ENCODE results near the gene ACBD5. TPM values are rescaled to one million over a fixed set of nuclear protein-coding genes. Genes with fewer than 3 reads are reported as not detected.
A peak's percentile ranks its signal among the peaks of the same experiment; 100 is the strongest.
"Not testable (repeated sequence)": the region's sequence is repeated elsewhere in the genome, so short reads cannot be mapped to it uniquely, and the experiment has no call there.

Gene ACBD5
- polyA plus RNA-seq (2012; ENCODE audit: low read depth, missing spikeins), result 6.9 TPM

DNA sequence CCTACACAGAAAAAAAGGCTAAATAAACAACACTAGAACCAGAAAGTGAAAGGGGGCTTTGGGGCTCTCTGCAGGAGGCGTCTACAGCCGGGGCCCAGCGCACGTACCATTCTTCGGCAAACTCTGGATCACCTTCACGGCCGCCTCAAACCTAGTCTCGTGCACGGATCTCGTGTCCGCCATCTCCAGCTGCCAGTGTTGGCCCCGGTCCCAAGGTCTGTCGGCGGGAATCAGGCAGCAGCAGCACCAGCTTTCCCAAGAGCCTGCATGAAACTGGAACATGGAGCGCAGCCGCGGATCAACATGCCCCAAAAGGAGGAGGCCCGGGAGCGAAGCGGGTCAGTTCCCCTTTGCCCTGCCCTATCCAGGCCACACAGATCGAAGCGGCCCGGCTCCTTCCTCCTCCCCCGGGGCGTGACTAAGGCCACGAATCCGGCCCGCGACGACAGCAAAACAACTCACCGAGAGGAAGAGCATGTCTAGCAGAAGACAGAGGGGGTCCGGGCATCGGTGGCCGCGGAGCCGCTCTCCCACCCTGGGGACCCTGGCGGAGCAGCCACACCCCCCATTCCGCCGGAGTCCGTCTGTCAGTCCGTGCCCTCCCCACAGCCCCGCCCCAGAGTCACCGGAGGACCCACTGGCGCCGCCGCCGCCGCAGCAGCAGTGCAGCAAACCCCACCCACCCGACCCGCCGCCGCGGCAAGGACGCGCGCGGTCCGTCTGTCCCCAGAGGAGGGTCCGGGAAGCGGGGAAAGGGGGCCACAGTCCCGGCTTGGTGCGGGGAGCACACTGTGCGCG is at the start of gene ACBD5:
TSS of gene ACBD5 (minus strand) at position 586 of the 798 bp plus-strand sequence. CDS start at position 477, 109 bp downstream.
- FAIRE-seq (peak; percentile 82), DNase-seq (ENCODE audit: insufficient read length, low spot score) (no peak)
- no peak; the same call in 1 of the 2 replicates for TF ChIP-seq POLR2A (IDR thresholded peaks at IDR 0.05; ENCODE audit: low read depth, low read length)
- TF ChIP-seq PAX5 (IDR thresholded peaks at IDR 0.05; ENCODE audit: insufficient read depth, low read length, severe bottlenecking), result no peak
- peak; percentile 77 for TF ChIP-seq SPI1 (IDR thresholded peaks at IDR 0.05; ENCODE audit: low read depth, low read length)

DNA sequence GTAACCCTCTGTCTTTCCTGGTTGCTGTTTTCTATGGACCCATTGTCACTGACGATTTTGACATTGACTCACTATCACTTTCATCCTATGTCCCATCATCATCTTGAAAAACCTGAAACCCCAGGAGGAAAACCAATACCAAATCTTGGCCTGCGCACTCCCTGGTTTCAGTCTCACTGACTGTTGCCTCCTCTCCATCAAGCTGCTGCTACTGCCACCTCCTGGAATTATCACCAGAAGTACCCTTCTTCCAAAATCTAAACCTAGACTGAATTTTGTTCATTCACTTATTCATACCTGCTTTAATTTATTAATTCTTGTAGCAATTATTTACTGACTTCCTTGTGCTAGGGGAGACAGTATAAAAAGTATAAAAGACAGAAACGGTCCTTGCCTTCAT is 44.5 kb upstream of the ACBD5 start:
- TF ChIP-seq PAX5 (IDR thresholded peaks at IDR 0.05; ENCODE audit: insufficient read depth, low read length, severe bottlenecking), result no peak
- TF ChIP-seq POLR2A (IDR thresholded peaks at IDR 0.05; ENCODE audit: low read depth, low read length), result no peak
- no peak for TF ChIP-seq POU2F2 (IDR thresholded peaks at IDR 0.05; ENCODE audit: low read depth, low read length)
- no peak for TF ChIP-seq SPI1 (IDR thresholded peaks at IDR 0.05; ENCODE audit: low read depth, low read length)
- no peak for TF ChIP-seq POLR2AphosphoS5 (IDR thresholded peaks at IDR 0.05; ENCODE audit: low read depth, low read length)
- TF ChIP-seq TAF1 (IDR thresholded peaks at IDR 0.05; ENCODE audit: low read depth, low read length), result no peak
- DNase-seq (ENCODE audit: insufficient read length, low spot score) (no peak), FAIRE-seq (no peak)

- TF ChIP-seq PAX5 (IDR thresholded peaks at IDR 0.05; ENCODE audit: insufficient read depth, low read length, severe bottlenecking) (no peak), POLR2AphosphoS5 (IDR thresholded peaks at IDR 0.05; ENCODE audit: low read depth, low read length) (no peak), TAF1 (IDR thresholded peaks at IDR 0.05; ENCODE audit: low read depth, low read length) (no peak), POLR2A (IDR thresholded peaks at IDR 0.05; ENCODE audit: low read depth, low read length) (no peak)
- FAIRE-seq, result no peak
These were observed 36.0 kb upstream of the ACBD5 start for GRCh38 chr10:27276581-27276980.

DNA sequence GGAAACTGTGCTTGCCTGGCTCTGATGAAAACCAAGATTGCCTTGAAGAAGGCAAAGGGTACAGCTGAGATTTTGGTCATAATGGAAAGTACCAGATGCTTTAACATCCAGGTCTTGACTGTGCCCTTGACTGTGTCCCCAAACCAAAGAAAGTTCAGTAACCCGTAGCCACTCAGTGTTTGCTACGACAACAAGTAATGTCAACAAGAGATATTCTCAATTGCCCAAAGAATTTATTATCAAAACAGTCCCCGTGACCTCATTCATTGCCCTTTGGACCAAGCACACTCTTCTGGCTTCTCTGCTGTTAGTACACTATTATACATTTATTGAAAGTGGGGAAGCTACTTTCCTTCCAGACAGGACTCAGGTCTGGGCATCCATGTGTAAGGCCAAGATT is 25.4 kb upstream of the ACBD5 start:
- FAIRE-seq; DNase-seq (ENCODE audit: insufficient read length, low spot score): not testable (repeated sequence)

More at GRCh38 chr10:27276581-27276980, 36.0 kb upstream of the ACBD5 start:
- no peak for DNase-seq (ENCODE audit: insufficient read length, low spot score)

DNA sequence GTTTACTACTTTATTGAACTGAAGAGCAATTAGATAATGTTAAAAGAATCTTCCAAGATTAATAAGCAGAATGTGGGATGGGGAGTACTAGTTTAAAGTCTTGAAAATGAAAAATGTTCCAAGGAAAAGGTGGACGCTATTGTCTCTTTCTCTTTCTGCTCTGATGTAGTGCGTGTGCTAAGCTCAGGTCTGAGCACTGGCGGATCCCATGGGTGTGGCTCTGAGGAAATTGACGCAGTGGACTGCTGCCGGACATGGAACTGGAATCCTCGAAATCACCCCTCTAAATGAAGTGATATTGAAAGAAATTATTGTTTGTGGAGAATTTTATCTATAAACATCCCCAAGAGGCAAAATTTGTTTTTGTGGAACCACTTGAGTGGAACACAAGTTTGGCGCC is 22.2 kb upstream of the ACBD5 start:
- not testable (repeated sequence) for FAIRE-seq; DNase-seq (ENCODE audit: insufficient read length, low spot score)

- DNase-seq (ENCODE audit: insufficient read length, low spot score) (no peak), FAIRE-seq (peak; percentile 54)
- TF ChIP-seq TAF1 (IDR thresholded peaks at IDR 0.05; ENCODE audit: low read depth, low read length) (no peak), PAX5 (IDR thresholded peaks at IDR 0.05; ENCODE audit: insufficient read depth, low read length, severe bottlenecking) (no peak), SPI1 (IDR thresholded peaks at IDR 0.05; ENCODE audit: low read depth, low read length) (no peak), POLR2A (IDR thresholded peaks at IDR 0.05; ENCODE audit: low read depth, low read length) (no peak), POLR2AphosphoS5 (IDR thresholded peaks at IDR 0.05; ENCODE audit: low read depth, low read length) (no peak), POU2F2 (IDR thresholded peaks at IDR 0.05; ENCODE audit: low read depth, low read length) (no peak)
These were observed 18.5 kb upstream of the ACBD5 start for GRCh38 chr10:27258838-27259812.

GRCh38 chr10:27258492-27258837 is 17.9 kb upstream of the ACBD5 start:
- no peak for FAIRE-seq
- TF ChIP-seq SPI1 (IDR thresholded peaks at IDR 0.05; ENCODE audit: low read depth, low read length) (no peak), POLR2A (IDR thresholded peaks at IDR 0.05; ENCODE audit: low read depth, low read length) (no peak), PAX5 (IDR thresholded peaks at IDR 0.05; ENCODE audit: insufficient read depth, low read length, severe bottlenecking) (no peak), POLR2AphosphoS5 (IDR thresholded peaks at IDR 0.05; ENCODE audit: low read depth, low read length) (no peak), TAF1 (IDR thresholded peaks at IDR 0.05; ENCODE audit: low read depth, low read length) (no peak), POU2F2 (IDR thresholded peaks at IDR 0.05; ENCODE audit: low read depth, low read length) (no peak)
- no peak for DNase-seq (ENCODE audit: insufficient read length, low spot score)

GRCh38 chr10:27256299-27257189 is 15.9 kb upstream of the ACBD5 start:
- no peak for FAIRE-seq
- TF ChIP-seq POU2F2 (IDR thresholded peaks at IDR 0.05; ENCODE audit: low read depth, low read length) (no peak), PAX5 (IDR thresholded peaks at IDR 0.05; ENCODE audit: insufficient read depth, low read length, severe bottlenecking) (no peak)
- DNase-seq (ENCODE audit: insufficient read length, low spot score), result no peak

- TF ChIP-seq PAX5 (IDR thresholded peaks at IDR 0.05; ENCODE audit: insufficient read depth, low read length, severe bottlenecking) (no peak), SPI1 (IDR thresholded peaks at IDR 0.05; ENCODE audit: low read depth, low read length) (no peak), POU2F2 (IDR thresholded peaks at IDR 0.05; ENCODE audit: low read depth, low read length) (no peak), TAF1 (IDR thresholded peaks at IDR 0.05; ENCODE audit: low read depth, low read length) (no peak), POLR2AphosphoS5 (IDR thresholded peaks at IDR 0.05; ENCODE audit: low read depth, low read length) (no peak), POLR2A (IDR thresholded peaks at IDR 0.05; ENCODE audit: low read depth, low read length) (no peak)
- peak; percentile 20 for FAIRE-seq
- no peak for DNase-seq (ENCODE audit: insufficient read length, low spot score)
These were observed 13.0 kb upstream of the ACBD5 start for GRCh38 chr10:27253576-27253975.

Data from GM12891 (cell line).